HCT116 (cell line): ENCODE data around the gene GTF3C1. TPM values are rescaled to one million over a fixed set of nuclear protein-coding genes. Genes with fewer than 3 reads are reported as not detected.

Experiments
- ATAC-seq: fragments of 200-7000 bp; cut with Tn5 transposase; 2 replicates; pipeline ENCODE4 v1.9.1; 2020; ENCODE audit warnings: mild to moderate bottlenecking, moderate library complexity
- BruUV-seq: library from RNA; stranded (reverse); fragments of 400-500 nt; replicated peaks from 2 replicates; lab custom pipeline; 2021; lab: Mats Ljungman, UMichigan
- CTCF ChIA-PET: fragments of 300-600 bp; sonication (Branson Sonifier 250); formaldehyde crosslinking; loops from one replicate; lab custom pipeline; 2021; ENCODE audit warnings: antibody characterized with exemption; lab: Charles Lee
- POLR2A ChIA-PET: fragments of 300-600, 350-600 bp; sonication (Branson Sonifier 250); formaldehyde crosslinking; loops from one replicate; lab custom pipeline; 2021; ENCODE audit warnings: antibody characterized with exemption; lab: Charles Lee
- RAD21 ChIA-PET, 2 experiments: fragments of 300-600 bp; sonication (Branson Sonifier 250); formaldehyde crosslinking; loops; one replicate each; lab custom pipeline; 2023; ENCODE audit warnings: low total read pairs in 2 of 2; ENCODE audit not compliant: uncharacterized antibody in 2 of 2, unreplicated experiment in 2 of 2, low non-redundant PET in 1 of 2; lab: Charles Lee
- DNase-seq: peaks from one replicate; pipeline ENCODE4 v3.0.0-alpha.2; 2010; ENCODE audit warnings: low read depth, low spot score
- H2AFZ ChIP-seq: fragments of 200-600 bp; shearing (Covaris generic), sonication (generic); 2 replicates; pipeline ENCODE4 v1.6.1; 2017; ENCODE audit warnings: low read depth, mixed run types, mixed read lengths, antibody characterized with exemption, low read length; ENCODE audit not compliant: poor library complexity, severe bottlenecking
- H3K27ac ChIP-seq: 2 replicates; pipeline ENCODE4 v1.5.1; 2012; ENCODE audit warnings: low read depth, low read length
- H3K27me3 ChIP-seq: fragments of 200-600 bp; sonication (generic); 2 replicates; pipeline ENCODE4 v1.6.1; 2016; ENCODE audit warnings: mixed run types, low read length, mixed read lengths; ENCODE audit not compliant: insufficient read depth
- H3K36me3 ChIP-seq, 2 experiments: fragments of 200-500 bp in 1 of 2; fragments of 200-600 bp in 1 of 2; sonication (Bioruptor generic) in 1 of 2; sonication (generic) in 1 of 2; 2 replicates each; pipeline versions ENCODE4 v1.5.1 to v1.6.1; 2014 to 2016; ENCODE audit warnings: low read length in 2 of 2, inconsistent platforms in 1 of 2, mixed read lengths in 1 of 2, mixed run types in 1 of 2; ENCODE audit not compliant: insufficient read depth in 2 of 2, control insufficient read depth in 1 of 2
- H3K4me1 ChIP-seq, 2 experiments: fragments of 200-600 bp in 1 of 2; sonication (generic) in 1 of 2; 2 replicates each; pipeline versions ENCODE4 v1.5.1 to v1.6.1; 2012 to 2017; ENCODE audit warnings: low read length in 2 of 2, inconsistent platforms in 1 of 2, mild to moderate bottlenecking in 1 of 2, mixed read lengths in 1 of 2, mixed run types in 1 of 2, moderate library complexity in 1 of 2; ENCODE audit not compliant: insufficient read depth in 2 of 2, control insufficient read depth in 1 of 2
- H3K4me2 ChIP-seq: fragments of 200-600 bp; sonication (generic); 2 replicates; pipeline ENCODE4 v1.6.1; 2017; ENCODE audit warnings: mixed run types, low read length, mixed read lengths
- H3K4me3 ChIP-seq, 2 experiments: fragments of 200-600 bp in 1 of 2; sonication (generic) in 1 of 2; replicated peaks in 1 of 2; 2 replicates each; pipeline ENCODE4 v1.5.1; 2011 to 2016; ENCODE audit warnings: low read length in 2 of 2, control low read depth in 1 of 2, low read depth in 1 of 2, mild to moderate bottlenecking in 1 of 2, mixed read lengths in 1 of 2, mixed run types in 1 of 2
- H3K79me2 ChIP-seq: fragments of 200-600 bp; sonication (generic); 2 replicates; pipeline ENCODE4 v1.6.1; 2017; ENCODE audit warnings: mild to moderate bottlenecking, mixed run types, low read length, moderate library complexity, mixed read lengths; ENCODE audit not compliant: insufficient read depth
- H3K9ac ChIP-seq: fragments of 200-600 bp; sonication (generic); 2 replicates; pipeline ENCODE4 v1.6.1; 2016; ENCODE audit warnings: low read length, mixed read lengths
- H3K9me2 ChIP-seq: fragments of 200-600 bp; sonication (generic), shearing (Covaris generic); 2 replicates; pipeline ENCODE4 v1.6.1; 2017; ENCODE audit warnings: mixed run types, mild to moderate bottlenecking, moderate library complexity; ENCODE audit not compliant: insufficient read depth
- H3K9me3 ChIP-seq, 2 experiments: fragments of 200-500 bp in 1 of 2; fragments of 200-600 bp in 1 of 2; sonication (Bioruptor generic) in 1 of 2; sonication (generic) in 1 of 2; 2 replicates each; pipeline ENCODE4 v1.6.1; 2014 to 2017; ENCODE audit warnings: low read length in 2 of 2, mixed read lengths in 2 of 2, inconsistent platforms in 1 of 2, low read depth in 1 of 2, mild to moderate bottlenecking in 1 of 2, mixed run types in 1 of 2, moderate library complexity in 1 of 2; ENCODE audit not compliant: control insufficient read depth in 1 of 2, insufficient read depth in 1 of 2
- H4K20me1 ChIP-seq: fragments of 200-600 bp; sonication (generic), shearing (Covaris generic); 2 replicates; pipeline ENCODE4 v1.6.1; 2017; ENCODE audit warnings: mixed run types, mild to moderate bottlenecking, moderate library complexity; ENCODE audit not compliant: insufficient read depth
- CBX3 ChIP-seq: IDR thresholded peaks from 2 replicates; pipeline ENCODE4 v1.6.1; 2012; ENCODE audit warnings: low read depth
- CEBPB ChIP-seq: IDR thresholded peaks from 2 replicates; pipeline ENCODE4 v1.6.1; 2012; ENCODE audit warnings: low read depth
- EGR1 ChIP-seq: IDR thresholded peaks from 2 replicates; pipeline ENCODE4 v1.6.1; 2012; ENCODE audit warnings: low read depth
- ELF1 ChIP-seq: IDR thresholded peaks from 2 replicates; pipeline ENCODE4 v1.6.1; 2012; ENCODE audit warnings: low read depth, borderline replicate concordance
- EZH2phosphoT487 ChIP-seq: fragments of 200-600 bp; IDR thresholded peaks from 2 replicates; pipeline ENCODE4 v1.6.1; 2018; ENCODE audit warnings: antibody characterized with exemption, borderline replicate concordance
- FOSL1 ChIP-seq: IDR thresholded peaks from 2 replicates; pipeline ENCODE4 v1.6.1; 2012; ENCODE audit warnings: low read depth
- JUND ChIP-seq: IDR thresholded peaks from 2 replicates; pipeline ENCODE4 v1.6.1; 2012
- POLR2A ChIP-seq: IDR thresholded peaks from 2 replicates; pipeline ENCODE4 v1.7.0; 2011; ENCODE audit warnings: borderline replicate concordance; ENCODE audit not compliant: insufficient read depth, insufficient read length; ENCODE audit errors: extremely low read depth
- POLR2AphosphoS5 ChIP-seq: IDR thresholded peaks from 2 replicates; pipeline ENCODE4 v1.6.1; 2011; ENCODE audit warnings: mild to moderate bottlenecking, low read depth, low read length, moderate library complexity
- RAD21 ChIP-seq: IDR thresholded peaks from 2 replicates; pipeline ENCODE4 v1.6.1; 2012; ENCODE audit warnings: low read depth, mild to moderate bottlenecking
- SIN3A ChIP-seq: IDR thresholded peaks from 2 replicates; pipeline ENCODE4 v1.6.1; 2012; ENCODE audit warnings: low read depth
- SP1 ChIP-seq: IDR thresholded peaks from 2 replicates; pipeline ENCODE4 v1.6.1; 2012; ENCODE audit warnings: low read depth
- SRF ChIP-seq: IDR thresholded peaks from 2 replicates; pipeline ENCODE4 v1.6.1; 2012; ENCODE audit warnings: low read depth
- TCF7L2 ChIP-seq: IDR thresholded peaks from 2 replicates; pipeline ENCODE4 v1.7.0; 2011; ENCODE audit warnings: borderline replicate concordance, inconsistent platforms; ENCODE audit not compliant: insufficient read depth, insufficient read length; ENCODE audit errors: extremely low read depth
- YY1 ChIP-seq: IDR thresholded peaks from 2 replicates; pipeline ENCODE4 v1.6.1; 2011; ENCODE audit warnings: low read length, low read depth, moderate library complexity, mild to moderate bottlenecking; ENCODE audit not compliant: insufficient replicate concordance; ENCODE audit errors: extremely low read depth
- ZFX ChIP-seq: fragments of 450-650 bp; IDR thresholded peaks from 2 replicates; pipeline ENCODE4 v1.6.1; 2017
- ZNF274 ChIP-seq: fragments of 200-500 bp; sonication (Bioruptor generic); IDR thresholded peaks from 2 replicates; pipeline ENCODE4 v1.6.1; 2014; ENCODE audit warnings: mild to moderate bottlenecking, low read depth, low read length, inconsistent platforms
- intact Hi-C: fragments of 100-400 bp; cut with micrococcal nuclease; formaldehyde crosslinking; loops from 2 replicates; pipeline ENCODE4 v1.10.0; 2022
- total RNA-seq: library from RNA; stranded (reverse); gene quantifications from one replicate; pipeline ENCODE4 v1.2.1, GENCODE V29; 2021; ENCODE audit not compliant: unreplicated experiment
- TF ChIP-seq, protein P1 (sequence below): IDR thresholded peaks from 2 replicates; pipeline ENCODE4 v1.6.1; 2012
- TF ChIP-seq, protein P2 (sequence below): IDR thresholded peaks from 2 replicates; pipeline ENCODE4 v1.6.1; 2012; ENCODE audit warnings: low read depth
- TF ChIP-seq, protein P3 (sequence below): IDR thresholded peaks from 2 replicates; pipeline ENCODE4 v1.6.1; 2012
- TF ChIP-seq, protein P4 (sequence below): IDR thresholded peaks from 2 replicates; pipeline ENCODE4 v1.6.1; 2011; ENCODE audit warnings: mild to moderate bottlenecking, low read length, moderate library complexity; ENCODE audit not compliant: insufficient replicate concordance; ENCODE audit errors: extremely low read depth

The GTF3C1 gene
- total RNA-seq, 1 experiment from 2014 or later = 97.5 TPM

DNA sequence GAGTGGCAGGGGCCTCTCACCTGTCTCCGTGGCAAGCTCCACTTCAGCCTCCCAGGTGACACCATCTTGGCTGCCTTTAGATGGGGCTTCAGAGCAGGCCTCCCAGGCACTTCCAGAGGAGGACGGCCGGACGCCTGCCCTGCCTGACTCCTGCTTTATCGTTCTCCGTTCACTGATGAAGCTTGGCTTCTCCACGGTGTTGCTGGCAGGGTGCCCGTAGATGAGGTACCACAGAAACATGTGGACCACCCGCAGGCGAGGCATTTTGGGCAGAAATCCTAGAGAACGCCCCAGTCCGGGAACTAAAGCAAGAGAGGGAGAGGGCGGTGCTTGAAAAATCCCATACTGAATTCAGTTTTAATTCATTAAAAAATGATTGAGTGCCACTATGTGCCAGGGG lies 54.5 kb downstream of the GTF3C1 start (continued):
- no peak for TF ChIP-seq EZH2phosphoT487
- TF ChIP-seq, protein P1, sequence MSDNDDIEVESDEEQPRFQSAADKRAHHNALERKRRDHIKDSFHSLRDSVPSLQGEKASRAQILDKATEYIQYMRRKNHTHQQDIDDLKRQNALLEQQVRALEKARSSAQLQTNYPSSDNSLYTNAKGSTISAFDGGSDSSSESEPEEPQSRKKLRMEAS = no peak
- TF ChIP-seq ZNF274 = no peak
- no peak for TF ChIP-seq SIN3A
- no peak for TF ChIP-seq SRF
- TF ChIP-seq ELF1 = no peak
- TF ChIP-seq, all 23 proteins: peak for 0

DNA sequence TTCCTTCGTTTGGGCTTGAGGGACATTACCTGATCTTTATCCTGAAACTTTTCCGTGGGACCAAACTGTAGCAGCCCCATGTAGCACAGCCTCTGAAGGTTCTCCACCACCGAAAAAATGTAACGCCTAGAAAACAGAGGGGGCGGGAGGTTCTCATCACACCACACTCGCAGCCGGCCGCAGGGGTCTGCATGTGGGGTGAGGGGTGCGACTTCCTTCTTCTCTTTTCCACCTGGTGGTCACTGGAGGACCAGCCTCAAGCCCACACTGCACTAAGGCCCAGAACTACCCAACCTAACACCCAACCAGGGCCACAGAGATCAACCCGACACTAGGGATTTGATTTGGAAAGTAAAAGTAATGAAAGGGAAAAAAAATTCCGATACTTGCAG lies 57.1 kb downstream of the GTF3C1 start:
- Histone ChIP-seq H2AFZ (no peak overlapping the region), H3K27me3 (no peaks in the 10 kb centered on the region), H3K4me1 (no peaks in the 10 kb centered on the region), H3K9me2 (no peaks in the 10 kb centered on the region), H3K4me2 (no peak overlapping the region), H4K20me1 (no peaks in the 10 kb centered on the region), H3K4me3 (no peak overlapping the region), H3K9me3 (no peaks in the 10 kb centered on the region), H3K36me3 (peaks cover 46 to 51% of the 10 kb centered on the region in 2 experiments), H3K79me2 (no peaks in the 10 kb centered on the region), H3K27ac (no peak overlapping the region), H3K9ac (no peak overlapping the region)
- DNase-seq (no peak), ATAC-seq (no peak)
- POLR2A ChIA-PET = interaction anchor here (0.6 kb wide), 1 partner anchor 661 kb away, joined by 3 read pairs; no protein-coding TSS in a partner anchor
- BruUV-seq = no TSS peak
- TF ChIP-seq TCF7L2 = no peak
- no peak for TF ChIP-seq CBX3
- TF ChIP-seq, protein P2, sequence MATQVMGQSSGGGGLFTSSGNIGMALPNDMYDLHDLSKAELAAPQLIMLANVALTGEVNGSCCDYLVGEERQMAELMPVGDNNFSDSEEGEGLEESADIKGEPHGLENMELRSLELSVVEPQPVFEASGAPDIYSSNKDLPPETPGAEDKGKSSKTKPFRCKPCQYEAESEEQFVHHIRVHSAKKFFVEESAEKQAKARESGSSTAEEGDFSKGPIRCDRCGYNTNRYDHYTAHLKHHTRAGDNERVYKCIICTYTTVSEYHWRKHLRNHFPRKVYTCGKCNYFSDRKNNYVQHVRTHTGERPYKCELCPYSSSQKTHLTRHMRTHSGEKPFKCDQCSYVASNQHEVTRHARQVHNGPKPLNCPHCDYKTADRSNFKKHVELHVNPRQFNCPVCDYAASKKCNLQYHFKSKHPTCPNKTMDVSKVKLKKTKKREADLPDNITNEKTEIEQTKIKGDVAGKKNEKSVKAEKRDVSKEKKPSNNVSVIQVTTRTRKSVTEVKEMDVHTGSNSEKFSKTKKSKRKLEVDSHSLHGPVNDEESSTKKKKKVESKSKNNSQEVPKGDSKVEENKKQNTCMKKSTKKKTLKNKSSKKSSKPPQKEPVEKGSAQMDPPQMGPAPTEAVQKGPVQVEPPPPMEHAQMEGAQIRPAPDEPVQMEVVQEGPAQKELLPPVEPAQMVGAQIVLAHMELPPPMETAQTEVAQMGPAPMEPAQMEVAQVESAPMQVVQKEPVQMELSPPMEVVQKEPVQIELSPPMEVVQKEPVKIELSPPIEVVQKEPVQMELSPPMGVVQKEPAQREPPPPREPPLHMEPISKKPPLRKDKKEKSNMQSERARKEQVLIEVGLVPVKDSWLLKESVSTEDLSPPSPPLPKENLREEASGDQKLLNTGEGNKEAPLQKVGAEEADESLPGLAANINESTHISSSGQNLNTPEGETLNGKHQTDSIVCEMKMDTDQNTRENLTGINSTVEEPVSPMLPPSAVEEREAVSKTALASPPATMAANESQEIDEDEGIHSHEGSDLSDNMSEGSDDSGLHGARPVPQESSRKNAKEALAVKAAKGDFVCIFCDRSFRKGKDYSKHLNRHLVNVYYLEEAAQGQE = no peak
- TF ChIP-seq, protein P1 = no peak
- TF ChIP-seq ZFX = no peak
- TF ChIP-seq, protein P3, sequence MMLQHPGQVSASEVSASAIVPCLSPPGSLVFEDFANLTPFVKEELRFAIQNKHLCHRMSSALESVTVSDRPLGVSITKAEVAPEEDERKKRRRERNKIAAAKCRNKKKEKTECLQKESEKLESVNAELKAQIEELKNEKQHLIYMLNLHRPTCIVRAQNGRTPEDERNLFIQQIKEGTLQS = no peak
- no peak for TF ChIP-seq YY1
- no peak for TF ChIP-seq ZNF274
- TF ChIP-seq POLR2A = no peak
- no peak for TF ChIP-seq SRF
- no peak for TF ChIP-seq JUND
- TF ChIP-seq ELF1 = no peak
- no peak for TF ChIP-seq CEBPB
- no peak for TF ChIP-seq RAD21
- no peak for TF ChIP-seq POLR2AphosphoS5
- TF ChIP-seq SP1 = no peak
- TF ChIP-seq FOSL1 = no peak
- no peak for TF ChIP-seq EZH2phosphoT487
- no peak for TF ChIP-seq EGR1
- TF ChIP-seq, protein P4, sequence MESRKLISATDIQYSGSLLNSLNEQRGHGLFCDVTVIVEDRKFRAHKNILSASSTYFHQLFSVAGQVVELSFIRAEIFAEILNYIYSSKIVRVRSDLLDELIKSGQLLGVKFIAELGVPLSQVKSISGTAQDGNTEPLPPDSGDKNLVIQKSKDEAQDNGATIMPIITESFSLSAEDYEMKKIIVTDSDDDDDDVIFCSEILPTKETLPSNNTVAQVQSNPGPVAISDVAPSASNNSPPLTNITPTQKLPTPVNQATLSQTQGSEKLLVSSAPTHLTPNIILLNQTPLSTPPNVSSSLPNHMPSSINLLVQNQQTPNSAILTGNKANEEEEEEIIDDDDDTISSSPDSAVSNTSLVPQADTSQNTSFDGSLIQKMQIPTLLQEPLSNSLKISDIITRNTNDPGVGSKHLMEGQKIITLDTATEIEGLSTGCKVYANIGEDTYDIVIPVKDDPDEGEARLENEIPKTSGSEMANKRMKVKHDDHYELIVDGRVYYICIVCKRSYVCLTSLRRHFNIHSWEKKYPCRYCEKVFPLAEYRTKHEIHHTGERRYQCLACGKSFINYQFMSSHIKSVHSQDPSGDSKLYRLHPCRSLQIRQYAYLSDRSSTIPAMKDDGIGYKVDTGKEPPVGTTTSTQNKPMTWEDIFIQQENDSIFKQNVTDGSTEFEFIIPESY = no peak
- RAD21 ChIA-PET = no interaction called here
- intact Hi-C loops = no loop called here
- CTCF ChIA-PET = no interaction called here
